ENCODE measurements around the gene PDPK1. TPM values are rescaled to one million over a fixed set of nuclear protein-coding genes. Genes with fewer than 3 reads are reported as not detected.
"Not testable (repeated sequence)": the region's sequence is repeated elsewhere in the genome, so short reads cannot be mapped to it uniquely, and the experiment has no call there.

Gene PDPK1
- total and polyA plus RNA-seq, 4 experiments from 2014 or later, result 26.4 to 71.3 (median 51.7) TPM

DNA sequence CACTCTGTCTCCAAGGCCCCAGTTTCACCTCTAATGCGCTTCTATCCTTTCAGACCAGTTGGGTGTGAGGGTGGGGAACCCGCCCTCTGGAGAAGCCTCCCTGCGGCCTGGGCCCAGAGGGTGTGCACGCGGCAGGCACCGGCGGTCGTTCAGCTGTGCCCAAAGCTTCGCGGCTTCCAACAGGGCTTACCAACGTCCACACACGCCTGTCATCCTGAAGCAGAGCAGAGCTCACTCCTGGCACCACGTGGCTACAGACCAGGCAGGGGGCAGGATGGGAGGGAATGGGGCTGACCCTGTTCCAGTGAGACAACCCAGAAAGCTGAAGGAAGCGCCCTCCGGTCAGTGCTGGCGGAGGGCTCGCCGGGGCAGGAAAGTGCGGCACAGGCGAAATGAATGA, 81.1 kb downstream of the PDPK1 start:
- H3K9me3 Mint-ChIP-seq; H3K27me3 Mint-ChIP-seq; H3K27me3 ChIP-seq (ENCODE audit: insufficient read depth, low read length); POLR2A ChIA-PET (ENCODE audit: partially characterized antibody); H3K9me3 ChIP-seq (ENCODE audit: control insufficient read depth in 1 of 2, low read length in 2 of 2); intact Hi-C loops (cut with micrococcal nuclease); H3K27ac Mint-ChIP-seq; H3K4me3 Mint-ChIP-seq; H3K4me1 ChIP-seq (ENCODE audit: insufficient read depth, low read length); CTCF ChIA-PET (ENCODE audit: partially characterized antibody); H3K36me3 Mint-ChIP-seq; H3K4me3 ChIP-seq (ENCODE audit: low read length in 2 of 2); H3K36me3 ChIP-seq (ENCODE audit: insufficient read depth, low read length); DNase-seq; H3K4me1 Mint-ChIP-seq; H3K27ac ChIP-seq (ENCODE audit: low read depth, low read length): not testable (repeated sequence)

DNA sequence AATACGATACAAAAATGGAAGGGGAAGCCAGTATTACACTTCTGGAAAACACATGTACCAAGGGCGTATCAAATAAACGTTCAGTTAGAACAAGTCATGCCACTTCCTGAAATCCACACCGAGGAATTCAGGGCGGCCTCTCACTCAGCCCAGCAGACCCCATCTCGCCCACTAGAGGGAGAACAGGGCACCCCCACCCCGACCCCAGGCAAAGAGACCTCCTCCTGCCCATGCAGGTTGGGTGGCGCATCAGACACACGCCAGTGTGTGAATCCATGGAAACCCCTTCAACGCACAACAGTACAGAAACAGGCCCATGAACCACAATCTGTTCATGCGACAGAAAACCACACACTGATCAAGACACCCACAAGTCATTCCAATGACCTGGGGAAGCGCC, 81.8 kb downstream of the PDPK1 start:
- H3K9me3 Mint-ChIP-seq; H3K9me3 ChIP-seq (ENCODE audit: control insufficient read depth in 1 of 2, low read length in 2 of 2); POLR2A ChIA-PET (ENCODE audit: partially characterized antibody); H3K36me3 ChIP-seq (ENCODE audit: insufficient read depth, low read length); H3K4me3 Mint-ChIP-seq; H3K4me1 Mint-ChIP-seq; H3K27ac ChIP-seq (ENCODE audit: low read depth, low read length); DNase-seq; intact Hi-C loops (cut with micrococcal nuclease); H3K4me1 ChIP-seq (ENCODE audit: insufficient read depth, low read length); H3K4me3 ChIP-seq (ENCODE audit: low read length in 2 of 2); H3K27me3 ChIP-seq (ENCODE audit: insufficient read depth, low read length); H3K36me3 Mint-ChIP-seq; CTCF ChIA-PET (ENCODE audit: partially characterized antibody); H3K27ac Mint-ChIP-seq; H3K27me3 Mint-ChIP-seq: not testable (repeated sequence)

DNA sequence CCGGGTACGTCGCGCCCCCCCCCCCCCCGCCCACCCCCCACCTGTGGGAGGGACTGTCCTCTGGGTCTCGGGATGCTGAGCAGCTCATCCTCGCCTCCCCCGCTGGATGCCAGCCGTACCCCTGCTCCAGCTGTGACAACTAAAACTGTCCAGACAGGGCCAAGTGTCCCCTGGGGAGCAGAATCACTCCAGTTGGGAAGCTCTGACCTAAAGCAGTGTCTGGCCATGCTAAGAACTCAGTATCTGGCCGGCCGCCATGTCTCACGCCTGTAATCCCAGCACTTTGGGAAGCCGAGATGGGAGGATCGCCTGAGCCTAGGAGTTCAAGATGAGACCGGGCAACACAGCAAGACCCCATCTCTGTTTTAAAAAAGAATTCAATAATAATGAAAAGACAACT, 83.0 kb downstream of the PDPK1 start:
- CTCF ChIA-PET (ENCODE audit: partially characterized antibody), result not testable (repeated sequence)

DNA sequence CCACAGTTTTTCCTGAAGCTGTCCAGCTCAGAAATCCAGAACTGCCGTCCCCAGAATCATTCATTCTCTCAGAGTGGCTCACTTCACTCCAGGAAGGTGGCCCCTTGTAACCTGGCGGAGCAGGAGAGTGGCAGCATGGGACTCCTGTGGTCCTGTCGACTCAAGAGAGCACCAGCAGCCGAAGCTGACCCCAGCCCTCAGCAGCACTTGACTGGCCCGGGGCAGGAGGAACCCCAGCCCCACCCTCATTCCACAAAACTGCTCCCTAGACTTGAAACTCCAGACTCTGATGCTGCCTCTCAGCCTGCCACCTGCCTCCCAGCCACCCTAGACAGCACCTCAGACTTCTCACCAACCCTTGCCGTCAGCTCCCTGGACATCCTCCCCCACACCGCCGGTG, 83.6 kb downstream of the PDPK1 start:
- DNase-seq; H3K36me3 ChIP-seq (ENCODE audit: insufficient read depth, low read length); H3K9me3 Mint-ChIP-seq; CTCF ChIA-PET (ENCODE audit: partially characterized antibody); H3K4me3 Mint-ChIP-seq; H3K4me3 ChIP-seq (ENCODE audit: low read length in 2 of 2); H3K4me1 ChIP-seq (ENCODE audit: insufficient read depth, low read length); H3K27ac Mint-ChIP-seq; H3K36me3 Mint-ChIP-seq; intact Hi-C loops (cut with micrococcal nuclease); H3K27me3 Mint-ChIP-seq; H3K4me1 Mint-ChIP-seq; H3K27ac ChIP-seq (ENCODE audit: low read depth, low read length); H3K9me3 ChIP-seq (ENCODE audit: control insufficient read depth in 1 of 2, low read length in 2 of 2); H3K27me3 ChIP-seq (ENCODE audit: insufficient read depth, low read length); POLR2A ChIA-PET (ENCODE audit: partially characterized antibody): not testable (repeated sequence)

More for the DNA sequence above, 83.0 kb downstream of the PDPK1 start:
- H3K9me3 Mint-ChIP-seq; H3K27me3 Mint-ChIP-seq; DNase-seq; POLR2A ChIA-PET (ENCODE audit: partially characterized antibody); H3K4me3 Mint-ChIP-seq; H3K27ac ChIP-seq (ENCODE audit: low read depth, low read length); H3K36me3 ChIP-seq (ENCODE audit: insufficient read depth, low read length); intact Hi-C loops (cut with micrococcal nuclease); H3K4me1 ChIP-seq (ENCODE audit: insufficient read depth, low read length); H3K9me3 ChIP-seq (ENCODE audit: control insufficient read depth in 1 of 2, low read length in 2 of 2); H3K27me3 ChIP-seq (ENCODE audit: insufficient read depth, low read length); H3K36me3 Mint-ChIP-seq; H3K4me3 ChIP-seq (ENCODE audit: low read length in 2 of 2); H3K27ac Mint-ChIP-seq; H3K4me1 Mint-ChIP-seq: not testable (repeated sequence)

DNA sequence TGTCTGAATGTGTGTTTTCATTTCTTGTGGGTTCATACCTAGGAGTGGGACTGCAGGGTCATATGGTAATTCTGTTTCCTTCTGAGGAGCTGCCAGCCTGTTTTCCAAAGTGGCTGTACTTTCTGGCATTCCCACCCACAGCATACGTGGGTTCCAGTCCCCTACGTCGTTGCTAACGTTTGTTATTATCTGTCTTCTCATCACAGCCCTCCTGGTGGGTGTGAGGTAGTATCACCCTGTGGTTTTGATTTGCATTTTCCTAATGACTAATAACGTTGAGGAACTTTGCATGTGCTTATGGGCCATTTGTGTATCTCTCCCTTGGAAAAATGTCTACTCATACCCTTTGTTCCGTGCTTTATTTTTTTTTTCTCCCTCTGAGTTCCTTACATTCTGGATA, 89.3 kb downstream of the PDPK1 start:
- CTCF ChIA-PET (ENCODE audit: partially characterized antibody); H3K9me3 ChIP-seq (ENCODE audit: control insufficient read depth in 1 of 2, low read length in 2 of 2); H3K4me1 Mint-ChIP-seq; H3K4me3 ChIP-seq (ENCODE audit: low read length in 2 of 2); H3K27me3 ChIP-seq (ENCODE audit: insufficient read depth, low read length); H3K4me3 Mint-ChIP-seq; H3K4me1 ChIP-seq (ENCODE audit: insufficient read depth, low read length); H3K27ac Mint-ChIP-seq; H3K36me3 Mint-ChIP-seq; intact Hi-C loops (cut with micrococcal nuclease); H3K9me3 Mint-ChIP-seq; H3K27ac ChIP-seq (ENCODE audit: low read depth, low read length); DNase-seq; H3K27me3 Mint-ChIP-seq; H3K36me3 ChIP-seq (ENCODE audit: insufficient read depth, low read length); POLR2A ChIA-PET (ENCODE audit: partially characterized antibody): not testable (repeated sequence)

DNA sequence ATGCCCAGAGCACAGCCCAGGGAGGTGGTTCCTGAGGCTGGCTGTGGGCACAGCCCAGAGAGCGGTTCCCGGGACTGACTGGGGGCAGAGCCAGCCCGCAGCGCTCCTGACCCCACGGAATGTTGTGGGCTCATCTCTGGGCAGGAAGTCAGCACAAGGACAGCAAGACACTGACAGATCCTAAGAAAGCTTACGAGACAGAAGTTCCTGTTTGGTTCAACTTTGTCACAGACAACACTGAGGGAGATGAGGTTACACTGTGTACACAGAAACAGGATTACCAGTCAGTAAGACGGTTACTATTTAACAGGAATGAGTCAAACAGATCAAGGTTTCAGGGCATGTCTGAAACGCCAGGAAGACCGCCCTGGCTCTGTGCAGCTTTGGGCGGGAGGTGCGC, 93.4 kb downstream of the PDPK1 start:
- H3K4me1 Mint-ChIP-seq; H3K4me3 ChIP-seq (ENCODE audit: low read length in 2 of 2); CTCF ChIA-PET (ENCODE audit: partially characterized antibody); H3K4me3 Mint-ChIP-seq; H3K4me1 ChIP-seq (ENCODE audit: insufficient read depth, low read length); DNase-seq; intact Hi-C loops (cut with micrococcal nuclease); H3K9me3 ChIP-seq (ENCODE audit: control insufficient read depth in 1 of 2, low read length in 2 of 2); H3K27ac ChIP-seq (ENCODE audit: low read depth, low read length); POLR2A ChIA-PET (ENCODE audit: partially characterized antibody); H3K27ac Mint-ChIP-seq; H3K36me3 ChIP-seq (ENCODE audit: insufficient read depth, low read length); H3K36me3 Mint-ChIP-seq; H3K9me3 Mint-ChIP-seq; H3K27me3 ChIP-seq (ENCODE audit: insufficient read depth, low read length); H3K27me3 Mint-ChIP-seq: not testable (repeated sequence)

DNA sequence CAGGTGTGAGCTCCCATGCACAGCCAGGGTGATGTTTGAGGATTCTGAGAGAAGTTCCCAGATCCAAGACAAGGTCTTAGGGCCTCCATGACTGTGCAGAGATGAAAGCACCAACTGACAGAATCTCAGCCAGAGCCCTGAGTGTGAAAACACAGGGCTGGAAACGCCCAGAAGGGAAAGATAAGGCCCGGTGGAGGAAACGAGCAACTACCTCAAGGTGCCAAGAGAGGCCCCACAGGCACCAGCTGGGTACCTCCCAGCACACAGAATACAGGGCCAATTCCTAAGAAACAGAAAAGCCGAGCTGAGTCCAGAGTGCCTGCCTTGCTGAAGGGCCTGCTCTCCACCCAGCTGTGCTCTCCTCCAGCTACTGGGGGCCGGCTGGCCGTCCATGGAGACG, 94.5 kb downstream of the PDPK1 start:
- POLR2A ChIA-PET (ENCODE audit: partially characterized antibody); H3K27ac Mint-ChIP-seq; H3K36me3 Mint-ChIP-seq; H3K9me3 ChIP-seq (ENCODE audit: control insufficient read depth in 1 of 2, low read length in 2 of 2); H3K4me3 Mint-ChIP-seq; H3K4me1 ChIP-seq (ENCODE audit: insufficient read depth, low read length); H3K4me3 ChIP-seq (ENCODE audit: low read length in 2 of 2); H3K27me3 ChIP-seq (ENCODE audit: insufficient read depth, low read length); H3K36me3 ChIP-seq (ENCODE audit: insufficient read depth, low read length); DNase-seq; intact Hi-C loops (cut with micrococcal nuclease); CTCF ChIA-PET (ENCODE audit: partially characterized antibody); H3K9me3 Mint-ChIP-seq; H3K4me1 Mint-ChIP-seq; H3K27ac ChIP-seq (ENCODE audit: low read depth, low read length); H3K27me3 Mint-ChIP-seq: not testable (repeated sequence)

DNA sequence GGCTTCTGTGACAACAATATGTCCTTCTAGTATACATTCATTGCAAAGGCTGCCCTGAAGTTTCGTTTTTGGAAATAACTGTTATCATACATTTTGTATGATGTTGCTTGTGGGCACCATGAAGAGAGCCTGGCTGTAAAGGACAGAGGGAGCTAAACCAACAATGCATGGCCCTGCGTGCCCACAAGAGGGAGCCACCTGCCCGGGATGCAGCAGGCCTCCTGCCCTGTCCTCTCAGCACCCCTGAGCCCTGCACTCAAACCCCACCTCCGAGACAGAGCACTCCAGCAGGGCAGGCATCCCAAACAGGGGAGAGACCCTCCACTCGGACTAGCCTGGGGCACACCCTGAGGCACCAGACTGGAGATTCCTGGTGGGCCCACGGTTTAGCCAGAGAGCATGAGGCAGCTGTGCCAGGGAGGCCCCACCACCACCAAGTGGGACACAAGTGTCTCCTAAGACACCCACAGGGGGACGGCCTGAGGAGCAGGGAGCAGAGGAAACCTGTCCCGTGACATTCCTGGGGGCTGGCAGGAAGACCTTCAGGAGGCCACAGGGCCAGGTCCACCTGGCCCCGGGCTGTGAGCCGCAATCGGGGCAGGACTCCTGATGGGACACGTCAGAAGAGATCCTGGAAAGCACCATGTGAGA, 101.4 kb downstream of the PDPK1 start:
- DNase-seq, result peak in 4 of 5 donors; percentile 18 to 62 (median 38)
- H3K27ac ChIP-seq (ENCODE audit: low read depth, low read length); H3K27ac Mint-ChIP-seq; H3K27me3 ChIP-seq (ENCODE audit: insufficient read depth, low read length); H3K36me3 ChIP-seq (ENCODE audit: insufficient read depth, low read length); H3K27me3 Mint-ChIP-seq; H3K9me3 ChIP-seq (ENCODE audit: control insufficient read depth in 1 of 2, low read length in 2 of 2); CTCF ChIA-PET (ENCODE audit: partially characterized antibody); H3K4me1 Mint-ChIP-seq; H3K4me3 ChIP-seq (ENCODE audit: low read length in 2 of 2); intact Hi-C loops (cut with micrococcal nuclease); POLR2A ChIA-PET (ENCODE audit: partially characterized antibody); H3K36me3 Mint-ChIP-seq; H3K9me3 Mint-ChIP-seq; H3K4me1 ChIP-seq (ENCODE audit: insufficient read depth, low read length); H3K4me3 Mint-ChIP-seq: not testable (repeated sequence)
